ENCODE results near the gene SYNGR1. TPM values are rescaled to one million over a fixed set of nuclear protein-coding genes. Genes with fewer than 3 reads are reported as not detected.

Gene SYNGR1
- polyA plus RNA-seq (ENCODE audit: insufficient read length in 12 of 12), result 10 to 100 TPM in 10 of 12 donors, 1 to 10 TPM in 1, not detected in 1; 9.9 to 35.0 (median 14.2) TPM
- long read RNA-seq, donor 1, full-length matches to known transcripts, result 13 of 13 reads
- long read RNA-seq, donor 1, partial matches to known transcripts, result 0 of 13 reads
- long read RNA-seq, donor 1, other reads (novel, unspliced or antisense), result 0 of 13 reads
- long read RNA-seq, donor 2, full-length matches to known transcripts, result 13 of 13 reads
- long read RNA-seq, donor 2, partial matches to known transcripts, result 0 of 13 reads
- long read RNA-seq, donor 2, other reads (novel, unspliced or antisense), result 0 of 13 reads
- long read RNA-seq, donor 3, transcript SYNGR1-202 (4 exons, 1,361 nt), result major isoform, 6 of 6 reads
- long read RNA-seq, donor 3, partial matches to known transcripts, result 0 of 6 reads
- long read RNA-seq, donor 3, other reads (novel, unspliced or antisense), result 0 of 6 reads
- long read RNA-seq, donor 4, partial matches to known transcripts, result 0 of 3 reads
- long read RNA-seq, donor 4, other reads (novel, unspliced or antisense), result 0 of 3 reads
- long read RNA-seq, donor 5, transcript SYNGR1-202 (4 exons, 1,361 nt), result major isoform, 9 of 9 reads
- long read RNA-seq, donor 5, partial matches to known transcripts, result 0 of 9 reads
- long read RNA-seq, donor 5, other reads (novel, unspliced or antisense), result 0 of 9 reads
- long read RNA-seq, donor 6, partial matches to known transcripts, result 0 of 5 reads
- long read RNA-seq, donor 6, other reads (novel, unspliced or antisense), result 0 of 5 reads
- long read RNA-seq, donor 7, full-length matches to known transcripts, result 9 of 9 reads
- long read RNA-seq, donor 7, partial matches to known transcripts, result 0 of 9 reads
- long read RNA-seq, donor 7, other reads (novel, unspliced or antisense), result 0 of 9 reads
- long read RNA-seq, donor 8, full-length matches to known transcripts, result 8 of 8 reads
- long read RNA-seq, donor 8, partial matches to known transcripts, result 0 of 8 reads
- long read RNA-seq, donor 8, other reads (novel, unspliced or antisense), result 0 of 8 reads
- long read RNA-seq, donor 9, full-length matches to known transcripts, result 8 of 8 reads
- long read RNA-seq, donor 9, partial matches to known transcripts, result 0 of 8 reads
- long read RNA-seq, donor 9, other reads (novel, unspliced or antisense), result 0 of 8 reads
- long read RNA-seq, donor 10, full-length matches to known transcripts, result 7 of 7 reads
- long read RNA-seq, donor 10, partial matches to known transcripts, result 0 of 7 reads
- long read RNA-seq, donor 10, other reads (novel, unspliced or antisense), result 0 of 7 reads
- long read RNA-seq, donor 11, full-length matches to known transcripts, result 12 of 12 reads
- long read RNA-seq, donor 11, partial matches to known transcripts, result 0 of 12 reads
- long read RNA-seq, donor 11, other reads (novel, unspliced or antisense), result 0 of 12 reads

- no peak for DNase-seq
Observed at GRCh38 chr22:39349967-39350726, at the start of gene SYNGR1. SYNGR1 (plus strand) TSS chr22:39349991; CDS start chr22:39350011, 20 bp downstream.

- no peak for DNase-seq
Observed at GRCh38 chr22:39300186-39300830, 49.5 kb upstream of the SYNGR1 start.

- no peak for DNase-seq
Observed at GRCh38 chr22:39301108-39301507, 48.7 kb upstream of the SYNGR1 start.

- DNase-seq, result no peak
Observed at GRCh38 chr22:39301926-39302325, 47.9 kb upstream of the SYNGR1 start.

- no peak for DNase-seq
Observed at GRCh38 chr22:39302431-39302960, 47.3 kb upstream of the SYNGR1 start.

- no peak for DNase-seq
Observed at GRCh38 chr22:39303358-39303757, 46.4 kb upstream of the SYNGR1 start.

- DNase-seq, result no peak
Observed at GRCh38 chr22:39303892-39304671, 45.7 kb upstream of the SYNGR1 start.

GRCh38 chr22:39306456-39307361 lies 43.1 kb upstream of the SYNGR1 start:
- DNase-seq, result no peak

GRCh38 chr22:39308614-39309363 lies 41.0 kb upstream of the SYNGR1 start:
- no peak for DNase-seq

GRCh38 chr22:39309364-39309861 lies 40.4 kb upstream of the SYNGR1 start:
- DNase-seq, result no peak

GRCh38 chr22:39309881-39310714 lies 39.7 kb upstream of the SYNGR1 start:
- no peak for DNase-seq

- DNase-seq, result no peak
Observed at GRCh38 chr22:39311592-39312400, 38.0 kb upstream of the SYNGR1 start.

- no peak for DNase-seq
Observed at GRCh38 chr22:39312410-39312809, 37.4 kb upstream of the SYNGR1 start.

- DNase-seq, result no peak
Observed at GRCh38 chr22:39313258-39314001, 36.4 kb upstream of the SYNGR1 start.

Measured in muscle of arm (tissue), 14 donors.